Cardiac septum (tissue), 1 donor: ENCODE results near the gene LAMB1. TPM values are rescaled to one million over a fixed set of nuclear protein-coding genes. Genes with fewer than 3 reads are reported as not detected.
"Not testable (repeated sequence)": the region's sequence is repeated elsewhere in the genome, so short reads cannot be mapped to it uniquely, and the experiment has no call there.

Source experiments
- DNase-seq: peaks from one replicate; pipeline ENCODE4 v3.0.0-alpha.2; 2020; ENCODE audit warnings: low spot score
- intact Hi-C: fragments of 100-400 bp; cut with DNase I; formaldehyde crosslinking; loops from one replicate; pipeline ENCODE4 v1.14.0; 2022
- total RNA-seq: library from RNA; stranded (reverse); fragmentation: NEBNext Ultra II Directional; extraction: Animal tissue kit (Norgen Biotek cat#: 25700); gene quantifications from one replicate; pipeline ENCODE4 v1.2.1, GENCODE V29; 2021
- donor health status: DM: no; HTN: no; CAD: no.

Gene LAMB1
- total RNA-seq, 1 donor from 2014 or later = 55.1 TPM

- intact Hi-C loops = no loop called here
- no peak for DNase-seq
Measured at GRCh38 chr7:107900496-107901015, 102.4 kb downstream of the LAMB1 start.

- DNase-seq = no peak
- intact Hi-C loops = no loop called here
Measured at GRCh38 chr7:107898997-107899594, 103.9 kb downstream of the LAMB1 start.

- intact Hi-C loops = loop anchor here (5.0 kb wide), 2 partner anchors 75 to 125 kb away; no protein-coding TSS in a partner anchor
- DNase-seq = not testable (repeated sequence)
Measured at GRCh38 chr7:107892367-107892741, 110.6 kb downstream of the LAMB1 start.

- intact Hi-C loops = loop anchor here (5.0 kb wide), 2 partner anchors 76 to 126 kb away; no protein-coding TSS in a partner anchor
Measured at GRCh38 chr7:107891636-107892366, 111.2 kb downstream of the LAMB1 start.

GRCh38 chr7:107890962-107891635, 111.9 kb downstream of the LAMB1 start, which contains the start of gene DLD:
TSS of gene DLD (plus strand) at chr7:107891183. CDS start at chr7:107891251, 68 bp downstream.
- intact Hi-C loops = loop anchor here (5.0 kb wide), 2 partner anchors 76 to 126 kb away; no protein-coding TSS in a partner anchor
- DNase-seq = peak; percentile 98

More at GRCh38 chr7:107891636-107892366, 111.2 kb downstream of the LAMB1 start:
- no peak for DNase-seq

- intact Hi-C loops = loop anchor here (5.0 kb wide), 2 partner anchors 77 to 127 kb away; no protein-coding TSS in a partner anchor
- no peak for DNase-seq
Measured at GRCh38 chr7:107890493-107890961, 112.4 kb downstream of the LAMB1 start.

GRCh38 chr7:107889992-107890391, 113.0 kb downstream of the LAMB1 start:
- no peak for DNase-seq
- intact Hi-C loops = loop anchor here (5.0 kb wide), 2 partner anchors 77 to 127 kb away; no protein-coding TSS in a partner anchor

GRCh38 chr7:107887827-107888226, 115.1 kb downstream of the LAMB1 start:
- intact Hi-C loops, DNase-seq: not testable (repeated sequence)

GRCh38 chr7:107884066-107884818, 118.7 kb downstream of the LAMB1 start:
- intact Hi-C loops = no loop called here
- DNase-seq = no peak

GRCh38 chr7:107882766-107883165, 120.2 kb downstream of the LAMB1 start:
- DNase-seq = no peak
- intact Hi-C loops = no loop called here

GRCh38 chr7:107879400-107880035, 123.4 kb downstream of the LAMB1 start:
- no peak for DNase-seq
- intact Hi-C loops = loop anchor here (5.0 kb wide), 3 partner anchors 137 to 677 kb away; partner anchors contain the start of gene CBLL1

- intact Hi-C loops = loop anchor here (5.0 kb wide), 3 partner anchors 136 to 676 kb away; partner anchors contain the start of gene CBLL1
- DNase-seq = no peak
Measured at GRCh38 chr7:107878636-107879035, 124.3 kb downstream of the LAMB1 start.

GRCh38 chr7:107877731-107878382, 125.1 kb downstream of the LAMB1 start:
- intact Hi-C loops = loop anchor here (5.0 kb wide), 3 partner anchors 136 to 676 kb away; partner anchors contain the start of gene CBLL1
- no peak for DNase-seq

- DNase-seq = no peak
- intact Hi-C loops = loop anchor here (5.0 kb wide), 3 partner anchors 135 to 675 kb away; partner anchors contain the start of gene CBLL1
Measured at GRCh38 chr7:107876916-107877315, 126.0 kb downstream of the LAMB1 start.

- DNase-seq = no peak
- intact Hi-C loops = loop anchor here (5.0 kb wide), 4 partner anchors 133 to 673 kb away; partner anchors contain the start of gene CBLL1
Measured at GRCh38 chr7:107874605-107875446, 128.1 kb downstream of the LAMB1 start.

- intact Hi-C loops = loop anchor here (5.0 kb wide), 1 partner anchor 412 kb away; no protein-coding TSS in a partner anchor
- DNase-seq = no peak
Measured at GRCh38 chr7:107874111-107874510, 128.8 kb downstream of the LAMB1 start.
